Stimulated activated CD8-positive, alpha-beta memory T cell treated with anti-CD3 and anti-CD28 coated beads, Interleukin-15, amount 100 ng/mL, for 24 hours (primary cell): Measurements from ENCODE around the gene STX16.
A peak's percentile ranks its signal among the peaks of the same experiment; 100 is the strongest.

Experiments
- DNase-seq: peaks from one replicate; pipeline ENCODE4 v3.0.0-alpha.2; 2020; ENCODE audit warnings: low read depth

The STX16 gene

DNA sequence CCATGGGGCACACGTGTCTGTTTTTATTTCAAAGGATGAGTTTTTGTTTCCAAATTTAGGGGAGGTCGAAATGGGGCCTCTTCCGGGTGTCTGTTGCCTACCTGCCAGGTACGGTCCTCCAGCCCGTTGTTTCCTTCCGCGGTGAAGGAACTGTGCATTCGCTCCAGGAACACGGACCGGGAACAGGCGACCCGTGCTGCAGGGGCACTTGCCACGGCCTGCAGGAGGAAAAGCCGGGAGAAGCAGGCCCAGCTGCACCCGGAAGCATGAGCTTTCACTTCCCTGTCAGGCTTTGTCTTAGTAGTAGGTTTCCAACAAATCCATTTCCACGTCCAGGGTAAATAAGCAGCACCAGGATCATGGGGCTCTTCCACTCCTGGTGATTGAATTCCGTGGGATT lies 24.6 kb downstream of the STX16 start:
- no peak for DNase-seq

DNA sequence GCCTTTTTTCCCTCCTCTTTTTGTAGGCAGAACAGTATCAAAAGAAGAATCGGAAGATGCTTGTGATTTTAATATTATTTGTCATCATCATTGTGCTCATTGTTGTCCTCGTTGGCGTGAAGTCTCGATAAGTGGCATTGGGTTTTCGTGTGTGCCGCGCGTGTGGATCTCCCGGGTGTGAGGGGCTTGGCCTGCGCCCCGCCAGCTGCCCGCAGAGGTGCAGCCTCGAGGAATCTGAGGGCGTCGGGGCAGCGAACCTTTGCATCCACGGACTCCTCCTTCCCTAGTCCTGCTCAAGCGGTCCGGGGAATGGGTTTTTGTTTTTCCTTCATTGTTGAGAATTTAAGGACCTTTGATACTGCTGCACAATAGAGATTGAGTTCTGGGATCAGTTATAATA lies 25.1 kb downstream of the STX16 start:
- DNase-seq, result no peak

DNA sequence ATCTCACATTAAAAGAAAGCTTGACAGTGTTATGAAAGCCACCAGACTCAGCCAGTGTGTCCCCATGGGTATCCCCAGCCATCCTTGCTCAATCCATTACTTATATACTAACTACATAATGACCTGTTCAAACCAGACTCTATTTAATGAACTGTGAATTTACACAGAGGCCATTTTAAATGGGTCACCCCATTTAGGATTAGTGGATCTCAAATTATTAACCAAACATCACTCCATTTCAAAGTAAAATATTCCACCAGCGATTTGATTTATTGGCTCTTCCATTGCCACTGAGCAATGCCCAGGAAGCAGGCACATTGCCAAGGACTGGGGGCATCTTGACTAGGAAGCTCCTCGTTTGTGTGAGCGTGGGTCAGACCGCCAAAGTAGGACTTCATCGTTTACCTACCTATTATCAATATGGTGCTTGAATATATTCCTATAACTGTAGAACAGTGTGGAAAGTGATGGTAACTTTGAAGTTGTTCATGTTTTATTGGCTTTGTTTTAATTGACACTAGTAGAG lies 26.1 kb downstream of the STX16 start:
- no peak for DNase-seq

DNA sequence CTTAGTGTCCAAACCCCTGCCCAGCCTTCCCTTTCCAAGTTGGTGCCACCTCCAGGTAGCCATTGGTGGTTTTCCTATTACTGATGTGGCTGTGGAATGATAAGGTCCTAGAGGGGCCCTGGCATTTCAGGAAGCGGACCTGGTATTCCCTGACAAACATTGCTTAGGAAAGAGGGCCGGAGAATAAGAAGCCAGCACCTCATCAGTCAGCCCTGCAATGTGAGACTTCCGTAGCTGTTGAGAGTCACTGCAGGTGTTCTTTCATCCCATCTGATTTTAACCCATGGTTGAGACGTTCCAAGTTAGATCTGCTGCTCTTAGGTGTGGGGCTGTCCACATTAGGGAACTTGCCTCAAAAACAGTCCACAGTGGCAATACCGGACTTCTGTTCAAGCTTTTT lies 26.7 kb downstream of the STX16 start:
- DNase-seq, result no peak

DNA sequence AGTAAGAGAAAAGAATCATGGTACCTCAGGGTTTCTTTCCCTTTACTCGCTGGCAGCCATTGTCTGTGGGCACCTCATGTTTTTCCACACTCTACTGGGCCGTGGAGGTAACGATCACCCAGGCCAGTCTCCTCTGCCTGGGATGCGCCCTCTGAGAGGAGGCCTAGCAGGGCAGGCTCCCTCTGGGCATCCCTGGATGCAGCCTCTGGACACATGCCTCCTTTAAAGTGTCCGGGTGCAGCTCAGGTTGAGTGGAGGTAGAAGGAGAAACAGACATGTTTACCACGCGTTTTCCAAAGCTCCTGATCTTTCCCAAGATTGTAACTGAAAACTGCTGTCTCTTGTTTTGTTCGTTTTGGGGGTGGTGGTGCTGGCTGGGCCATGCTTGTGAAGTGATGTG lies 27.7 kb downstream of the STX16 start:
- no peak for DNase-seq

DNA sequence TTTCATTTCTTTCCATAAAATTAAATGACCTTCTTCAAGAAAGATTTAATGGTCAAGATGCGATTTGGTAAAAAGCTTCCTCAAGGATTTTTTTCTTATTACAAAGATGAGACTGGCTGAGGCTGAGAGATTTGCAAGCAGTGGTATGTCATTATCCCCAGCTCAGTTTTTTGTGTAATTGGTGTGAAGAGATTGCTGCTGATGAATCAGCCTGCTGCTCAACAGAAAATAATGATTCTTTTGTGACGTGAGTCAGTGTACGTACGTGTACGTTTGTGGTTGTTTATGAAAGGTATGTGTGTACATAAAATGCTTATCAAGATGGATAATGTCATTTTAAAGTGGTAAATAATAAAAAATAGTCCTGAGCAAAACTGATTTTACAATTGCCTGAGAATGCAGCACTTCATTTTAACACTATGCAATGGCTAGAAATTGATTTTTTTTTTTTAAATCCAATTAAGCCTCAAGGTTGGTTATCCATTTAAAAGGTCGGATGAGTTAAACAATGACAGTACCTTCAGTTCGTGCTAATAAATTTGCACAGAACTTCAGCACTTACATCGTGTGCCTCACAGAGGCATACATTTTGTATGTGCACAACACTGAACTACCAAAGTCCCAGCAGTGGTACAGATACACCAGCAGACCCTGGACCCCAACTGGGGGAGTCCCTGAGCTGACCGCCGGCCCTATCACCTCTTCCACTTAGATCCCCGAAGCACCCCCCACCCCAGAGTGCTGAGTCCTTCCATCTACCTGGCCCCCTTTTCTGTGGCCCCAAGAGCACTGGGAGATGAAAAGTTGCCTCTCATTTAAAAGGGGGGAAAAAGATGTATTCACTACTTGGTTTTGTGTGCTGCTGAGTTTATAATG lies 31.8 kb downstream of the STX16 start:
- no peak for DNase-seq

DNA sequence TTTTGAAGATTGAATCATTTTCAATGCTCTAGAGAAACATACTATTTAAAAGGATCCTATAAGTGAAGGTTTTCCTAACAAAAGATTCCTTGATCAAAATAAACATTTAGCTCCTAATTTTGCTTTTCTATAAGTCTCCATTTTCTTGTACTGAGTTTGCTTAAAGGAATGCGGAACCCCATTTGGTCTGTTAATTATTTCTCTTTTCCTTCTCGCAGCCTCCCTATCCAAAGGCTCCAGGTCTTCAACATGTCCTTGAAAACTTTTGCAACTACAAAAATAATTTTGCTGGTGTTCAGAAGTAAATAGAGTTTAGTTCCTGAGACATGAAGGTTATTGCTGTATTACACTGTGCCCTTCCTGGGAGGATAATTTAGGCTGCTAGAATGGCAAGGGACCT lies 33.2 kb downstream of the STX16 start:
- no peak for DNase-seq

DNA sequence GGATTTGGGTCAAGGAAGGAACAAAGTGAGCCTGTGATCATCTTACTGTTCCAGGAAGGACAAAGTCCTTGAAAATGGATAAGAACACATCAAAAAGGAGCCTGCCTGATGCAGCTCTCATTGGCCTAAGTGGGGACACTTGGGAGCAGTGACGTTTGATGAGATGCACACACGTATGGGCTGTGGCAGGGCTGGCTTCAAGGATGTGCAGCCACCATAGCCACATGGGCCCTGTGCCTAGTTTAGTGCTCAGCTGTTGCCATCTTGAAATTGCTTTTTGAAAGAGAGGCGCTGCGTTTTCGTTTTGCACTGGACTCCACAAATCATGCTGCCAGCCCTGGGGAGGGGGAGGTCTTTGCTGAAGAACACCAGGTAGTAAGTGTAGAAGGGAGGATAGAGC lies 34.9 kb downstream of the STX16 start:
- DNase-seq, result no peak

DNA sequence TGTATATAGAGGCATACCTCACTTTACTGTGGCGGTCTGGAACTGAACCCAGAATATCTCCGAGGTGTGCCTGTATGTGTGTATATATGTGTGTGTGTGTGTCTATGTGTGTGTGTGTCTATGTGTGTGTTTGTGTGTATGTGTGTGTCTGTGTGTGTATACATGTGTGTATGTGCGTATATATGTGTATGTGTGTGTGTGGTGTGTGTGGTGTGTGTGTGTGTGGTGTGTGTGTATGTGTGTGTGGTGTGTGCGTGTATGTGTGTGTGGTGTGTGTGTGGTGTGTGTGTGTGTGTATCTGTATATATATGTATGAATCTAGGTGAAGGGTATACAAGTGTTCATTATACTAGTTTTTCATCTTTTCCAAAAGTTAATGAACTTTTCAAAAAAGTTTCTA lies 37.3 kb downstream of the STX16 start:
- no peak for DNase-seq

DNA sequence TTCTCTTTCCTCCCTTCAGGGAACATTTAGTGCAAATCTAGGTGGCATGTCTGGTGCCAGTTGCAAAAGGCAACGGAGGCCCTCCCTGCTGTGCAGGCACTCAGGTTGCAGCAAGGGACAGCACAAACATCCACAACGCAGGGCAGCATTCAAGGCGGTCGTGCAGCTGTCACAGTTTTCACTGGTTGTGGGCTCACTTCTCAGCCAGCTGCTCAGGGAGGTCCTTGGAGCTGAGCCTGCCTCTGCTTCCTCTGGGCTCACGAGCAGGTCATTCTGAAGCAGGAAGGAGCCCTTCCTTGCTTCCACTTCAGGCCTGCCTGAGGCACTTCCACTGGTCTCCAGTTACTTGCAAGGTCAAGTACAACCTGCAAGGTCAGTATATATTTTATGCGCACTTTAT lies 37.8 kb downstream of the STX16 start:
- no peak for DNase-seq

DNA sequence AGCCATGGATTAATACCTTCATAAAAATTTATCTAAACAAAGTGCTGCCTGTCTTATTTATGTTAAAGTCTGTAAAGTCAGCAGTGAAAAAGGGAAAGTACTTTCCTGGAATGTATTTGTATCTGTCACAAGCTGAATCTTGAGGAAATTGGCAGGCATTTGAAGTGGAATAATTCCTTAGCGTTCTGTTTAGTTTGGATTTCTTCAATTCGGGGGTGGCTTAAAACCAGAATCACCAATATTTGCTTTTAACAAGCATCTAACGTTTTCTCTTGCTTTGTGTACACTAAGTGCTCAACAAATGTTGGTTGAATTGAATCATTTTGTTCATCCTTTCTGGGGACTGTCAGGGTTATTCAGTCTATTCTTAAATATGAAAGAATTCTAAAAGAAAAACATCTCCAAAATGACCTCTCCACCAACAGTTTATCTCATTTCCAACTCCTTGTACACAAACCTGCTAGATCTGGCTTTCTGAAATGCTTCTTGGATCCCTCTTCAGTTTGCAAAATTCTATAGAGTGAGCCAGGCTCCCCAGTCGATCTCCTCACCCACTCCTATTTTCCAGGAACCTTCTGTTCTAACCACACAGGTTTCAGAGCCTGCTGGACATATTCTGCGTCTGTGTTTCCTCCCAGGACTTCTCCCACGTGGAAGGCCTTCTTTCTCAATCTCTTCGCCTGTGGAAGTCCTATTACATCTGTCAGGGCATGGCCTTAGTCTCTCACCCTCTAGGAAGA lies 39.5 kb downstream of the STX16 start:
- no peak for DNase-seq

DNA sequence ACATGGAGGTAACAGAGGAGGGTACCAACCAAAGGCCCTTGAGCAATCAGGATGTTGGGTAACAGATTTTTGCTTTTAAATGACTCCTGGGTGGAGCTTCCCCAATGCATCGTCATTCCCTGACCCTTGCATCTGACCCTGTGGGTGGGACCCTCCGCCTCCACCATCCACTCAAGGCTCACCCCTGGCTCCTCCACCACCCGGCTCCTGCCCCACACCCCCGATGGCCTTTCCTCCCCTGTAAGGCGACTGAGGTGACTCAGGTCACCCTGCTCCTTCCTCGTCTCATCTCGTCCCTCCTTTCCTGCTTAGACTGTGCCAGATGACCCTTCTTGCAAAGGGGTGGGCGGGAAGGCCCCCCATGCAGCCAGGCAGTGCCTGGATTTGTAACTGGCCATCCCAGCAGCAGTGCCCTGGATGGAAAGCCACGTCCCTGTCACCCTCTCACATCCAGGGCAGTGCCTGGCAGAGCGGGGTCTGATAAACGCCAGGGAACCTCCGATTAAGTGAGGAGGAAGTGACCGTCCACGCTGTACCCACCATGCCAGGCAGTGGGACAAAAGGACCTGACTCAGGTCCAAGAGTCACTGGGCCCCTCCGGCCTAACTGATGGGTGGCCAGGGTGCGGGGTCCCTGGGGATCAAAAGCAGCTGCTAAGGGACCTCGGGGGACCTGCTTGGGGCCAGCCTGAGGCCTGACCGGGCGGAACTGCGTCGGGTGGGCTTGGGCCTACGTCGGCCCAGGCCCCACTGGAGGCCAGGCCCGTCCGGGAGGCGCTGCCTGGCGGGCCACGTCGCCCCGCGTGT lies 40.9 kb downstream of the STX16 start:
- DNase-seq, result no peak

DNA sequence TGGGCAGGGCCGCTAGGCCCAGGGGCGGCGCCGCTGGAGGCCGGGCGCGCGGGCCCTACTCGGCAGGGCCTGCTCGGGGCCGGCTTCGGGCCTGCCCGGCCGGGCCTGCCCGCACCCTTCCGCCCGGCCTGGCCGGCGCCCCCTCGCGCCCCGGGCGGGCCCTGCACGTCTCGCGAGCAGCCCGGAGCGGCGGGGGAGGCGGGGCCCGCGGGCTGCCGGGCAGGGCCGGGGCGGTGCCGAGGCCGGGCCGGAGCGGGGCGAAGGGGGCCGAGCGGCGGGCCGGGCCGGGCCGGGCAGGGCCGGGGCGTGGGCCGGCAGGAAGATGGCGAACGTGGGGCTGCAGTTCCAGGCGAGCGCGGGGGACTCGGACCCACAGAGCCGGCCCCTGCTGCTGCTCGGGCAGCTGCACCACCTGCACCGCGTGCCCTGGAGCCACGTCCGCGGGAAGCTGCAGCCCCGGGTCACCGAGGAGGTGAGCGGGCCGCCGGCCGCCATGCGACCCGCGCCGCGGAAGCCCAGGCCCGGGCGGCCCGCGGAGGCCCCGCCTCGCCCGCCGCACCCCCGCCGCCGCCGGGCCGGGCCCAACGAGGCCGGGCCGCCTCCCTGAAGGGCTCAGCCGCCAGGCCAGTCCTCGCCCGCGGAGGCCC lies 41.6 kb downstream of the STX16 start, which contains the start of gene NPEPL1:
NPEPL1 (plus strand) TSS at position 222 of the 647 bp plus-strand sequence; CDS start at position 323, 101 bp downstream.
- peak; percentile 38 for DNase-seq

DNA sequence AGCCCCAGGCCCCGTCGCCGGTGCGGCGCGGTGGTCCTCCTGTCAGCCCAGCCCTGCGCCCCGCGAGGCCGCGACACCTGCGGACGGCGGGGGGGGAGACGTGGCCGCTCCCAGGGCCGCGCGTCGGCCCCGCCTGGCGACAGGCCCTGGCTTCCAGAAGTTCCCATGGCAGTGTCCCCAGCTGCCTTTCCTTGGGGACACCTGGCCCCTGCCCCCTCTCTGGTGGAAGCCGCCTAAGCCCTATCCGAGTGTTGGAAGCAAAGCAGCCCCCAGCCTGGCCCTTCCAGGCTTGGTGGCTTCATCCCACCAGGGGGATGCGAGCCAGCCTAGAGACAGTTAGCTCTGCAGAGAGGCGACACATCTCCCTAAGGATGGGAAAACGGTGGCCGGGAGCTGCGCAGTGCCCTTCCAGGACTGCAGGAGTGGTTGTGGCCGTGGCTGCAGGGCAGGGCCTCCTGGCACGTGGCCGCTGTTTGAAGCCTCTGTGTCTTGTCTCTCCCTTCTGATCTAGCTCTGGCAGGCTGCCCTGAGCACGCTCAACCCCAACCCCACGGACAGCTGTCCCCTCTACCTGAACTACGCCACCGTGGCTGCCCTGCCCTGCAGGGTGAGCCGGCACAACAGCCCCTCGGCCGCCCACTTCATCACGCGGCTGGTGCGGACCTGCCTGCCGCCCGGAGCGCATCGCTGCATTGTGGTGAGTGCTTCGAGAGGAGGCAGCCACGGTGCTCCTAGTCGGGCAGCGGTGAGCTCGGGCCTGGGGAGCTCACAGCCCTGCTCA lies 42.3 kb downstream of the STX16 start:
- no peak for DNase-seq

DNA sequence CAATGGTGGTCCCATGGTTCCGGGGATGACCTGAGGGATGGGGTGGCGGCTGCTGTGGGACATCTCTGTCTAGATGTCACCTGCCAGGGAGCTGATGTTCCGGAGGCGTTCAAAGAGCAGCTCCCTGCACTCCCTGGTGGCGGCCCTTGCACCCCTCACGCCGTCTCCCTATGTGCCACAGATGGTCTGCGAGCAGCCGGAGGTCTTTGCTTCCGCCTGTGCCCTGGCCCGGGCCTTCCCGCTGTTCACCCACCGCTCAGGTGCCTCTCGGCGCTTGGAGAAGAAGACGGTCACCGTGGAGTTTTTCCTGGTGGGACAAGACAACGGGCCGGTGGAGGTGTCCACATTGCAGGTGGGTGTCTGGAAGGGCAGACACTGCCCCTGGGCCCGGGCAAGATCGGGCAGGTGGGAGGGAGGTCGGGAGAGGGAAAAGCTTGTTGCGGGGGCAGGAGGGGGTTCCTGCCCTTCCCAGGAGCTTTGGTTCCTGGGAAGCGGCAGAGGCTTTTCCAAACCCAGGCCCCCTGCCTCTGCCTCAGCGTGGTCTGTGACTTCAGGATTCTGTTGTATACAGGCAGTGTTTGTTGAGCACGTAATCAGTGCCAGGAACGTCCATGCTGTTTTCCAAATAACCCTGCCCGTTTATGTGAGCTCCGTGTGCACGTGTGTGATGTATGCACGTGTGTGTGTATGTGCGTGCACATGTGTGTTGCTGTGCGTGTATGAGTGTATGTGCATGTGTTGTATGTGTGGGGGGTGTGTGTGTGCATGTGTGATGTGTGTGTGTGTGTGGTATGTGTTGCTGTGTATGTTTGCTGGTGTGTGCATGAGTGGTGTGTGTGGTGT lies 43.4 kb downstream of the STX16 start:
- DNase-seq, result no peak

DNA sequence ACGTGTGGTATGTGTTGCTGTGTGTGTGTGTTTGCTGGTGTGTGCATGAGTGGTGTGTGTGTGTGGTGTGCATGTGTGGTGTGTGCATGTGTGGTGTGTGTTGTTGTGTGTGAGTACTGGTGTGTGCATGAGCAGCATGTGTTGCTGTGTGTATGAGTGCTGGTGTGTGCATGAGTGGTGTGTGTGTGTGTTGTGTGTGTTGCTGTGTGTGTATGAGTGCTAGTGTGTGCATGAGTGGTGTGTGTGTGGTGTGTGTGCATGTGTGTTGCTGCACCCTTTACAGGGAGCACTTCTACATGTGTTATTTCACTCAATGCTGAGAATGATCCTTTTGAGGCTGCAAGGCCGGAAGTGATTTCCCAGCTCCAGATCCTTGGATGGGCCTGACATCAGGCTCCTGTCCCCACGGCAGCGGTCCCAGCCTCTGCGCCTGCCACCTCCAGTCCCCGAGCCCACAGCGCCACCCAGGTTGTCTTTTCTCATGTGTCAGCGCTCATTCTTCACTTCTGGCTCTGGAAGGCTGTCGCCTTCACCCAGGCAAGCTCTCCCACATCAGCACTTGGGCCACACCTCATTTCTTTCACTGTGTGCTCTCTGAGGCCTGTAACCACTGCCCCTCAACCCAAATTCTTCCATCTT lies 44.1 kb downstream of the STX16 start:
- no peak for DNase-seq

DNA sequence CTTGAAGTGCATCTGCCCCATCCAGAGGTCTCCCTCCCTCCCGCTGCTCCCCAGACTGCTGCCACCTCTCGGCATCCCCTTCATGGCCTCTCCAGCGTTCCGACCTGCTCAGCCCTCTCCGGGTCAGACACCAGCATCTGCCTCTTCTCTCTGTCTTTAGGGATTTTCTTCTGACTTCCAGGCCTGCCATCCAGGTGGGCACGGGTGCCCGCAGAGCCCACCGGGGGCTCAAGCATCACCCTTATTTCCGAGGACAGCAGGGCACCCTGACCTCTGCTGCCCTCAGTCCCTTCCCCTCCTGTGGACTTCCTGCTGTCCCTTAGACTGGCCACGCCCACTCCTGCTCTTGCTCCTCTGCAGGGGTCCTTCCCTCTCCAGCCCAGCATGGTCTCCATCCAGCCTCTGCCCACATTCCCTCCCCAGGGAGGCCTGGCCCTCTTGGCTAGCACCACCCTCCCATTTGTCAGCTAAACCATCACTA lies 44.9 kb downstream of the STX16 start:
- DNase-seq, result no peak

DNA sequence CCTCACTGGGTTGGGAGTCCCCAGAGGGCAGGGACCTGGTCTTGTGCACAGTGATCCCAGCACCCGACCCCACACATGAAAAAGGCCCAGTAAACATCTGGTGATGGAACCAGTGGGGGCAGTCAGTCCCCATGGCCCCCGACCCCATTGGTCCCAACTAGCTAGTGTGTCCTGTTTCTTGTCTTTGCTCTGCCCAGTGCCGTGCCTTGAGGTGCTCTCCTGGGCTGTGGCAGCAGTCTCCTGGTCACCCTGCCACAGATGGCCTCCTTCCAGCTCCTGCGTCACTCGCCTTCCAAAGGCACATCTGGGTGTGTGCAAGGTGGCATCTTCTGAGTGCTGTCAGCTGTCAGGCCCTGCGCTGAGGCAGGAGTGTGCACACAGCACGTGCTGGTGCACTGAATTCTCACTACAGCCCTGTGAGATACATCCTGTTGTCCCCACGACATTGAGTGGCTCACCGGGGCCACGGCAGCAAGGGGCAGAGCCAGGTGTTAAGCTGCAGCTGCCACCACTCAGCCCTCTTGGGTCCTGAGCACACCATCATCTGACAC lies 45.4 kb downstream of the STX16 start:
- DNase-seq, result no peak
